H1 (cell line): ENCODE data around the gene KHDC4. TPM values are rescaled to one million over a fixed set of nuclear protein-coding genes. Genes with fewer than 3 reads are reported as not detected.

Source experiments
- CTCF ChIA-PET: fragments of 300-600 bp; sonication (Branson Sonifier 250); formaldehyde crosslinking; loops from one replicate; lab custom pipeline; 2021; ENCODE audit not compliant: partially characterized antibody; lab: Charles Lee
- POLR2A ChIA-PET: fragments of 300-600 bp; sonication (Branson Sonifier 250); formaldehyde crosslinking; loops from one replicate; lab custom pipeline; 2021; ENCODE audit warnings: inconsistent platforms; ENCODE audit not compliant: partially characterized antibody; lab: Charles Lee
- DNase-seq, 2 experiments: peaks; one replicate each; pipeline versions ENCODE4 v3.0.0 to v3.0.0-alpha.2; 2010 to 2022; ENCODE audit warnings: low spot score in 2 of 2, low read depth in 1 of 2, mixed read lengths in 1 of 2
- FAIRE-seq: peaks from 2 replicates; lab custom pipeline; 2011; peaks lifted over from hg19 to GRCh38; lab: Jason Lieb, UNC
- H2AFZ ChIP-seq: 2 replicates; pipeline ENCODE4 v1.8.1; 2012; ENCODE audit warnings: low read length, inconsistent platforms
- H2AK5ac ChIP-seq: 2 replicates; pipeline ENCODE4 v1.6.1; 2013; ENCODE audit warnings: low read depth, low read length
- H2BK120ac ChIP-seq: replicated peaks from 2 replicates; pipeline ENCODE3; 2013; ENCODE audit warnings: low read depth, low read length, inconsistent platforms
- H2BK12ac ChIP-seq: 2 replicates; pipeline ENCODE4 v1.6.1; 2013; ENCODE audit warnings: low read depth, low read length
- H2BK15ac ChIP-seq: 2 replicates; pipeline ENCODE4 v1.6.1; 2013; ENCODE audit warnings: low read length
- H2BK20ac ChIP-seq: 2 replicates; pipeline ENCODE4 v1.6.1; 2013; ENCODE audit warnings: low read length
- H2BK5ac ChIP-seq: 2 replicates; pipeline ENCODE4 v1.6.1; 2013; ENCODE audit warnings: low read depth, low read length
- H3K14ac ChIP-seq: 2 replicates; pipeline ENCODE4 v1.6.1; 2013; ENCODE audit warnings: inconsistent platforms; ENCODE audit not compliant: insufficient read length
- H3K18ac ChIP-seq: 2 replicates; pipeline ENCODE4 v1.6.1; 2013; ENCODE audit warnings: low read length; ENCODE audit errors: extremely low read depth
- H3K23ac ChIP-seq: 2 replicates; pipeline ENCODE4 v1.6.1; 2013; ENCODE audit warnings: inconsistent platforms; ENCODE audit not compliant: insufficient read length
- H3K23me2 ChIP-seq: 2 replicates; pipeline ENCODE4 v1.6.1; 2013; ENCODE audit warnings: low read depth, low read length
- H3K27ac ChIP-seq: 2 replicates; pipeline ENCODE4 v1.6.1; 2011; ENCODE audit warnings: low read depth, low read length, inconsistent platforms
- H3K27me3 ChIP-seq, 4 experiments: replicated peaks in 1 of 4; 1 replicate in 1 of 4; 2 replicates in 3 of 4; pipeline versions ENCODE4 v1.6.1 to v1.8.1; 2011 to 2013; ENCODE audit warnings: low read length in 3 of 4, mild to moderate bottlenecking in 3 of 4, inconsistent platforms in 2 of 4, mixed read lengths in 2 of 4, moderate library complexity in 1 of 4; ENCODE audit not compliant: control insufficient read depth in 3 of 4, insufficient read depth in 3 of 4; ENCODE audit errors: extremely low read depth in 1 of 4
- H3K36me3 ChIP-seq, 4 experiments: 2 replicates each; pipeline versions ENCODE4 v1.6.1 to v1.8.1; 2011 to 2013; ENCODE audit warnings: mild to moderate bottlenecking in 4 of 4, low read length in 3 of 4, moderate library complexity in 2 of 4, control low read depth in 1 of 4, inconsistent platforms in 1 of 4; ENCODE audit not compliant: insufficient read depth in 4 of 4, control insufficient read depth in 2 of 4
- H3K4ac ChIP-seq: replicated peaks from 2 replicates; pipeline ENCODE3; 2013; ENCODE audit warnings: low read length, low read depth, mixed read lengths, inconsistent platforms; ENCODE audit not compliant: insufficient read length
- H3K4me1 ChIP-seq, 4 experiments: replicated peaks in 1 of 4; 1 replicate in 1 of 4; 2 replicates in 3 of 4; pipeline versions ENCODE4 v1.6.1 to v1.8.1; 2011 to 2013; ENCODE audit warnings: low read length in 3 of 4, inconsistent platforms in 2 of 4, mixed read lengths in 1 of 4; ENCODE audit not compliant: insufficient read depth in 4 of 4, control insufficient read depth in 3 of 4
- H3K4me2 ChIP-seq, 2 experiments: 2 replicates each; pipeline versions ENCODE4 v1.6.1 to v1.8.1; 2011 to 2013; ENCODE audit warnings: low read depth in 2 of 2, low read length in 2 of 2, control low read depth in 1 of 2, inconsistent platforms in 1 of 2, mild to moderate bottlenecking in 1 of 2; ENCODE audit not compliant: insufficient read depth in 1 of 2
- H3K4me3 ChIP-seq, 4 experiments: fragments of 200-600, 300-600 bp in 1 of 4; sonication (generic), shearing (Covaris generic), sonication (Bioruptor Twin) in 1 of 4; 2 replicates each; pipeline versions ENCODE4 v1.5.1 to v1.8.1; 2011 to 2016; ENCODE audit warnings: low read length in 4 of 4, low read depth in 3 of 4, control low read depth in 2 of 4, inconsistent platforms in 2 of 4, mild to moderate bottlenecking in 2 of 4, mixed read lengths in 1 of 4, moderate library complexity in 1 of 4; ENCODE audit not compliant: insufficient read depth in 2 of 4; ENCODE audit errors: extremely low read depth in 1 of 4
- H3K56ac ChIP-seq: replicated peaks from 2 replicates; pipeline ENCODE3; 2013; ENCODE audit warnings: low read depth, mild to moderate bottlenecking, mixed read lengths, low read length, inconsistent platforms; ENCODE audit not compliant: insufficient read length
- H3K79me1 ChIP-seq: 2 replicates; pipeline ENCODE4 v1.6.1; 2013; ENCODE audit warnings: low read depth, low read length, control low read depth
- H3K79me2 ChIP-seq, 2 experiments: 2 replicates each; pipeline versions ENCODE4 v1.6.1 to v1.8.1; 2012 to 2013; ENCODE audit warnings: low read length in 2 of 2, mild to moderate bottlenecking in 2 of 2, inconsistent platforms in 1 of 2; ENCODE audit not compliant: insufficient read depth in 2 of 2, control insufficient read depth in 1 of 2
- H3K9ac ChIP-seq, 4 experiments: replicated peaks in 1 of 4; 1 replicate in 1 of 4; 2 replicates in 3 of 4; pipeline versions ENCODE4 v1.6.1 to v1.8.1; 2011 to 2013; ENCODE audit warnings: low read depth in 3 of 4, low read length in 3 of 4, control low read depth in 2 of 4, mild to moderate bottlenecking in 2 of 4, moderate library complexity in 2 of 4, inconsistent platforms in 1 of 4; ENCODE audit errors: extremely low read depth in 1 of 4
- H3K9me3 ChIP-seq, 2 experiments: 2 replicates each; pipeline versions ENCODE4 v1.6.1 to v1.8.1; 2012 to 2013; ENCODE audit warnings: mild to moderate bottlenecking in 2 of 2, moderate library complexity in 2 of 2, control low read depth in 1 of 2, inconsistent platforms in 1 of 2, low read depth in 1 of 2, low read length in 1 of 2, mixed read lengths in 1 of 2; ENCODE audit not compliant: insufficient read depth in 2 of 2
- H4K20me1 ChIP-seq, 2 experiments: replicated peaks in 1 of 2; 2 replicates each; pipeline versions ENCODE3 to v1.8.1; 2011 to 2013; ENCODE audit warnings: inconsistent platforms in 2 of 2, low read length in 2 of 2, mild to moderate bottlenecking in 1 of 2; ENCODE audit not compliant: insufficient read depth in 2 of 2, control insufficient read depth in 1 of 2
- H4K5ac ChIP-seq: 2 replicates; pipeline ENCODE4 v1.6.1; 2013; ENCODE audit warnings: low read length, low read depth, mixed read lengths, inconsistent platforms; ENCODE audit not compliant: insufficient read length
- H4K8ac ChIP-seq: 2 replicates; pipeline ENCODE4 v1.8.0; 2013; ENCODE audit warnings: mild to moderate bottlenecking, moderate library complexity, low read length, inconsistent platforms; ENCODE audit not compliant: insufficient read depth; ENCODE audit errors: extremely low read depth
- H4K91ac ChIP-seq: replicated peaks from 2 replicates; pipeline ENCODE3; 2013; ENCODE audit warnings: low read length, mixed read lengths, inconsistent platforms; ENCODE audit not compliant: insufficient read length
- BRCA1 ChIP-seq: IDR thresholded peaks from 2 replicates; pipeline ENCODE4 v1.6.1; 2012; ENCODE audit warnings: low read depth, low read length, improper control_type of control experiment
- HDAC6 ChIP-seq: IDR thresholded peaks from one replicate; pipeline ENCODE4 v1.7.1; 2012; ENCODE audit warnings: low read depth, mild to moderate bottlenecking, inconsistent platforms, low read length, moderate library complexity
- WGBS, 2 experiments: shearing (Covaris generic) in 1 of 2; methylation state at CpG; one replicate each; pipeline versions ENCODE4 v1.1.6 to v1.1.7; 2013 to 2015; ENCODE audit warnings: low lambda C conversion rate in 2 of 2, mixed read lengths in 2 of 2, inconsistent platforms in 1 of 2, low coverage in 1 of 2, missing lambda C conversion rate in 1 of 2; ENCODE audit not compliant: insufficient replicate concordance in 2 of 2, insufficient coverage in 1 of 2, insufficient read length in 1 of 2; ENCODE audit errors: extremely low coverage in 1 of 2, missing lambda C conversion rate in 1 of 2; 5-methylcytosine and 5-hydroxymethylcytosine counted together
- polyA plus RNA-seq, 7 experiments: library from polyadenylated mRNA; depleted of rRNA in 3 of 7; stranded (reverse) in 5 of 7; unstranded in 2 of 7; fragments of >200 nt in 5 of 7; fragments of 200-250 nt in 2 of 7; gene quantifications; 1 replicate in 5 of 7; 2 replicates in 1 of 7; 4 replicates in 1 of 7; pipeline versions ENCODE4 v1.2.1 to v1.2.3, GENCODE V29; 2011 to 2013; ENCODE audit warnings: missing spikeins in 2 of 7, mixed read lengths in 2 of 7
- total RNA-seq: library from RNA; stranded (reverse); fragmentation: NEBNext Ultra II Directional; extraction: Animal tissue kit (Norgen Biotek cat#: 25700); gene quantifications from 2 replicates; pipeline ENCODE4 v1.2.1, GENCODE V29; 2021
- TF ChIP-seq, protein P1 (sequence below): IDR thresholded peaks from 2 replicates; pipeline ENCODE4 v1.6.1; 2011; ENCODE audit warnings: low read depth, mild to moderate bottlenecking, low read length; ENCODE audit not compliant: insufficient read depth
- TF ChIP-seq, protein P2 (sequence below): IDR thresholded peaks from 2 replicates; pipeline ENCODE4 v1.6.1; 2012; ENCODE audit warnings: inconsistent platforms

The KHDC4 gene
- total and polyA plus RNA-seq, 2 of the 8 experiments (the other 6 are each of a cell fraction or from before 2014, with no cell fraction given), result 56.6 to 81.1 TPM

DNA sequence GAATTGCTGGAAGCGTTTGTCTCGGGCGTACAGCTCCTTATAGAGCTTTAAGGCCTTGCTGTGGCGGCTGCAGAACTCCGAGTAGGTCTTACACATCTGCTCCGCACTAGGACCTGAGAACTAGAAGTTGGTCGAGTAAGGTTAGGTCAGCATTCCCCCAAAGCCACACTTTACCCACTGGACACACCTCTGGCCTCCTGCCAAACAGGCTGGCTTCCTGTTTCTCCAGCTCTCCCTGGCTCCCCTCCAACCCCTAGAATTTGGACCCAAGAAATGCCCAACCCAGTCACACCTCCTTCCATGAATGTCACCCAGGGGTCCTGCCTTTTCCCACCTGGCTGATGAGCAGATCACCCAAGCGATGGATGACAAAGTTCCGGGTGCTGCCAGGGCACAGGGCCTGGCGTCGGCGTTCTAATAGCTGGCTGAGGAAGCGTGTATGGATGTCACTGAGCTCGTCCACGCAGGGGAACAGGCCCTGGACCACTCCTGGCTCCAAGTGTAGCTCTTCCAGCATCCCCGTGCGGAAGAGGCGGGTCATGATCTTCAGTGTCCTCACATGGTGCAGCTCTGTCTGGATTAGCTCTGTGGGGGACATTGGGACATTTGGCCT is 28.5 kb upstream of the KHDC4 start:
- Histone ChIP-seq H3K4me1 (peaks cover 0 to 11% (median 3%) of the 10 kb centered on the region in 4 experiments; a peak in 5 of 7 replicates), H2AFZ (no peak overlapping the region), H3K27me3 (no peaks in the 10 kb centered on the region), H3K9ac (no peak overlapping the region), H4K5ac (no peak overlapping the region), H3K18ac (no peak overlapping the region), H2BK120ac (no peak overlapping the region), H3K23ac (no peak overlapping the region), H3K14ac (no peak overlapping the region), H3K36me3 (peaks cover 45 to 86% (median 73%) of the 10 kb centered on the region in 4 experiments), H3K79me1 (peaks cover 3% of the 10 kb centered on the region), H4K8ac (peak overlapping the region; percentile 80; the same call in 1 of the 2 replicates), H2BK20ac (no peak overlapping the region), H3K79me2 (peaks cover 0 to 5% of the 10 kb centered on the region in 2 experiments; a peak in 1 of 4 replicates), H3K4ac (no peak overlapping the region), H3K56ac (no peak overlapping the region), H4K20me1 (peaks cover 4 to 20% of the 10 kb centered on the region in 2 experiments), H2BK15ac (no peak overlapping the region), H3K23me2 (no peaks in the 10 kb centered on the region), H3K4me2 (no peak overlapping the region), H2AK5ac (no peak overlapping the region), H4K91ac (no peak overlapping the region), H2BK12ac (no peak overlapping the region)
- CTCF ChIA-PET, result interaction anchor here (0.6 to 5.1 kb wide), 9 partner anchors 14 to 167 kb away, joined by 3 to 31 read pairs (median 5); partner anchors contain the start of gene ARHGEF2
- FAIRE-seq (no peak), DNase-seq (no peak)
- POLR2A ChIA-PET, result interaction anchor here (0.5 to 1.8 kb wide), 7 partner anchors 14 to 292 kb away, joined by 3 to 7 read pairs (median 4); no protein-coding TSS in a partner anchor
- WGBS, 2 experiments, result 95% methylated on average over 18 of the region's 18 CpGs; no CpG with 5 or more reads in 1 of the 2 experiments
- TF ChIP-seq HDAC6 (no peak), BRCA1 (no peak)
- TF ChIP-seq, protein P1, sequence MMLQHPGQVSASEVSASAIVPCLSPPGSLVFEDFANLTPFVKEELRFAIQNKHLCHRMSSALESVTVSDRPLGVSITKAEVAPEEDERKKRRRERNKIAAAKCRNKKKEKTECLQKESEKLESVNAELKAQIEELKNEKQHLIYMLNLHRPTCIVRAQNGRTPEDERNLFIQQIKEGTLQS, result no peak
- TF ChIP-seq, protein P2, sequence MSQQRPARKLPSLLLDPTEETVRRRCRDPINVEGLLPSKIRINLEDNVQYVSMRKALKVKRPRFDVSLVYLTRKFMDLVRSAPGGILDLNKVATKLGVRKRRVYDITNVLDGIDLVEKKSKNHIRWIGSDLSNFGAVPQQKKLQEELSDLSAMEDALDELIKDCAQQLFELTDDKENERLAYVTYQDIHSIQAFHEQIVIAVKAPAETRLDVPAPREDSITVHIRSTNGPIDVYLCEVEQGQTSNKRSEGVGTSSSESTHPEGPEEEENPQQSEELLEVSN, result no peak
- TF ChIP-seq, all 59 proteins: peak for 0
- Histone ChIP-seq H3K4me3 (no peak overlapping the region), H2BK5ac (no peak overlapping the region; the same call in 1 of the 2 replicates), H3K9me3 (no peaks in the 10 kb centered on the region), H3K27ac (no peak overlapping the region)
